ENCODE measurements around the gene ACACB. TPM values are rescaled to one million over a fixed set of nuclear protein-coding genes. Genes with fewer than 3 reads are reported as not detected.

The ACACB gene
- total and polyA plus RNA-seq, 2 experiments from 2014 or later, result 6.2 to 15.4 TPM

- Mint-ChIP-seq H3K4me3 (no peak overlapping the region), H3K27me3 (ENCODE audit: insufficient read depth, low read depth, poor library complexity) (peaks cover 4% of the 10 kb centered on the region), H3K4me1 (peaks cover 15% of the 10 kb centered on the region), H3K9me3 (no peaks in the 10 kb centered on the region), H3K27ac (no peak overlapping the region), H3K36me3 (ENCODE audit: low read depth) (no peaks in the 10 kb centered on the region; the same call in 2 of the 3 replicates)
- H3K4me1 ChIP-seq (ENCODE audit: insufficient read depth), result no peaks in the 10 kb centered on the region
- DNase-seq (ENCODE audit: low spot score), result no peak
- H3K4me2 ChIP-seq, result no peak overlapping the region
- no peak overlapping the region for H3K27ac ChIP-seq (ENCODE audit: low read depth)
- H4K20me1 ChIP-seq (replicated peaks; ENCODE audit: insufficient read depth), result no peaks in the 10 kb centered on the region
- no peaks in the 10 kb centered on the region for H3F3A ChIP-seq (replicated peaks; ENCODE audit: low read depth)
- no peaks in the 10 kb centered on the region for H3K9me2 ChIP-seq (ENCODE audit: insufficient read depth)
- no peak overlapping the region for H2AFZ ChIP-seq
- H3K79me2 ChIP-seq (replicated peaks; ENCODE audit: insufficient read depth), result no peaks in the 10 kb centered on the region
- H3K4me3 ChIP-seq, result no peak overlapping the region
- no peaks in the 10 kb centered on the region for H3K27me3 ChIP-seq (ENCODE audit: insufficient read depth)
- H3K36me3 ChIP-seq (ENCODE audit: insufficient read depth), result no peaks in the 10 kb centered on the region
- TF ChIP-seq CTCF (conservative IDR thresholded peaks at IDR 0.05; ENCODE audit: low read depth in 2 of 2), result no peak
- TF ChIP-seq REST (IDR thresholded peaks at IDR 0.05; ENCODE audit: unreplicated experiment), result no peak
- no peak for TF ChIP-seq ZNF462 (CRISPR knock-in tag; IDR thresholded peaks at IDR 0.05)
- no peak for TF ChIP-seq ZNF114 (CRISPR knock-in tag; IDR thresholded peaks at IDR 0.05)
- no peak for TF ChIP-seq EZH2 (IDR thresholded peaks at IDR 0.05; ENCODE audit: low read depth, unreplicated experiment)
- TF ChIP-seq EZH2phosphoT487 (IDR thresholded peaks at IDR 0.05; ENCODE audit: unreplicated experiment), result no peak
- TF ChIP-seq JUNB (IDR thresholded peaks at IDR 0.05; ENCODE audit: unreplicated experiment), result no peak
- TF ChIP-seq NANOG (IDR thresholded peaks at IDR 0.05; ENCODE audit: borderline replicate concordance), result no peak
- no peak for TF ChIP-seq ETS1 (IDR thresholded peaks at IDR 0.05)
- TF ChIP-seq STAT1 (IDR thresholded peaks at IDR 0.05; ENCODE audit: unreplicated experiment), result no peak
- TF ChIP-seq ZNF331 (CRISPR knock-in tag; IDR thresholded peaks at IDR 0.05; ENCODE audit: low read depth), result no peak
- no peak for TF ChIP-seq POLR2AphosphoS5 (IDR thresholded peaks at IDR 0.05; ENCODE audit: low read depth)
- TF ChIP-seq CREB1 (CRISPR knock-in tag; IDR thresholded peaks at IDR 0.05; ENCODE audit: low read depth), result no peak
- ATAC-seq, result no peak
Measured at GRCh38 chr12:109126784-109127183, 10.4 kb downstream of the ACACB start.

Data from GM23338 (cell line).